Measurements from ENCODE around the gene MDN1. TPM values are rescaled to one million over a fixed set of nuclear protein-coding genes. Genes with fewer than 3 reads are reported as not detected.

MDN1 gene
- total RNA-seq, 1 donor from 2014 or later: 58.9 TPM

- intact Hi-C loops (cut with micrococcal nuclease): no loop called here
Measured at GRCh38 chr6:89695667-89696066, 123.9 kb downstream of the MDN1 start.

- intact Hi-C loops (cut with micrococcal nuclease): no loop called here
Measured at GRCh38 chr6:89694428-89694827, 125.2 kb downstream of the MDN1 start.

GRCh38 chr6:89693207-89693606 lies 126.4 kb downstream of the MDN1 start:
- intact Hi-C loops (cut with micrococcal nuclease): no loop called here

GRCh38 chr6:89692256-89692655 lies 127.3 kb downstream of the MDN1 start:
- intact Hi-C loops (cut with micrococcal nuclease): no loop called here

- intact Hi-C loops (cut with micrococcal nuclease): no loop called here
Measured at GRCh38 chr6:89690944-89691324, 128.7 kb downstream of the MDN1 start.

GRCh38 chr6:89689732-89690131 lies 129.9 kb downstream of the MDN1 start:
- intact Hi-C loops (cut with micrococcal nuclease): no loop called here

GRCh38 chr6:89688328-89688727 lies 131.3 kb downstream of the MDN1 start:
- intact Hi-C loops (cut with micrococcal nuclease): no loop called here

GRCh38 chr6:89685311-89685710 lies 134.3 kb downstream of the MDN1 start:
- intact Hi-C loops (cut with micrococcal nuclease): no loop called here

GRCh38 chr6:89682991-89683390 lies 136.6 kb downstream of the MDN1 start:
- intact Hi-C loops (cut with micrococcal nuclease): no loop called here

- intact Hi-C loops (cut with micrococcal nuclease): no loop called here
Measured at GRCh38 chr6:89681983-89682564, 137.5 kb downstream of the MDN1 start.

GRCh38 chr6:89680551-89680950 lies 139.0 kb downstream of the MDN1 start:
- intact Hi-C loops (cut with micrococcal nuclease): no loop called here

- intact Hi-C loops (cut with micrococcal nuclease): no loop called here
Measured at GRCh38 chr6:89680150-89680549, 139.4 kb downstream of the MDN1 start.

- intact Hi-C loops (cut with micrococcal nuclease): no loop called here
Measured at GRCh38 chr6:89679215-89680120, 140.1 kb downstream of the MDN1 start.

- intact Hi-C loops (cut with micrococcal nuclease): no loop called here
Measured at GRCh38 chr6:89678531-89678930, 141.1 kb downstream of the MDN1 start.

GRCh38 chr6:89675949-89676748 lies 143.4 kb downstream of the MDN1 start:
- intact Hi-C loops (cut with micrococcal nuclease): no loop called here

GRCh38 chr6:89670935-89671565 lies 148.5 kb downstream of the MDN1 start:
- intact Hi-C loops (cut with micrococcal nuclease): no loop called here

GRCh38 chr6:89669002-89669401 lies 150.6 kb downstream of the MDN1 start:
- intact Hi-C loops (cut with micrococcal nuclease): no loop called here

- intact Hi-C loops (cut with micrococcal nuclease): no loop called here
Measured at GRCh38 chr6:89667872-89668556, 151.6 kb downstream of the MDN1 start.

GRCh38 chr6:89662659-89663223 lies 156.9 kb downstream of the MDN1 start:
- intact Hi-C loops (cut with micrococcal nuclease): no loop called here

- intact Hi-C loops (cut with micrococcal nuclease): no loop called here
Measured at GRCh38 chr6:89661559-89661958, 158.0 kb downstream of the MDN1 start.

GRCh38 chr6:89660981-89661380 lies 158.6 kb downstream of the MDN1 start:
- intact Hi-C loops (cut with micrococcal nuclease): no loop called here
